Frontal cortex (tissue), 4 donors: ENCODE data around the gene MAML2. TPM values are rescaled to one million over a fixed set of nuclear protein-coding genes. Genes with fewer than 3 reads are reported as not detected.

ENCODE experiments used
- DNase-seq, 2 donors: peaks; one replicate each; pipeline ENCODE4 v3.0.0; 2012; ENCODE audit warnings: low spot score in 2 of 2
- FAIRE-seq: peaks from 2 replicates; lab custom pipeline; 2012; peaks lifted over from hg19 to GRCh38; lab: Jason Lieb, UNC
- total RNA-seq: library from RNA; depleted of rRNA; stranded (reverse); fragments of >200 nt; gene quantifications from one replicate; pipeline ENCODE4 v1.2.3, GENCODE V29; 2014
- donor health status: control.
- donor health status: control.
- donor health status: control.

MAML2 gene
- total RNA-seq, 1 donor from 2014 or later, result 3.3 TPM

- DNase-seq (no peak), FAIRE-seq (no peak)
These were observed 275.8 kb downstream of the MAML2 start for GRCh38 chr11:96067160-96067559.

DNA sequence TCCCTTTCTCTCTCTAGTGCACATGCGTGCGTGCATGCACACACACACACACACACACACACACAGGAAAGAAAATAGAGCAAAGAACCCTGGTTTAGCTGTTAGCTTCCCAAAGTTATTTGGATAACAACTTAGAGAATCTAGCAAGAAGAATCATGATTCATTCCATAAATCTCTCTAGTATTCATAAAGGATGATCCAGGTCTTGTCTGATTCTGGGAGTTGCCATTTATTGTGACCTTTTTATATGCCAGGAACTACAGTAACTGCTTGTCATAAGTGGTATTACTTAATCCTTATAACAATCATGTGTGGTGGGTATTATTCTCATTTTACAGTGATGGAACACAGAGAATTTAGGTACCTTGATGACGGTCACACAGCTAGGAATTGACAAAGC is 277.6 kb downstream of the MAML2 start:
- FAIRE-seq, result no peak
- DNase-seq, result no peak

- FAIRE-seq (no peak), DNase-seq (no peak)
These were observed 279.1 kb downstream of the MAML2 start for GRCh38 chr11:96063886-96064285.

GRCh38 chr11:96063053-96063452 is 279.9 kb downstream of the MAML2 start:
- no peak for DNase-seq
- no peak for FAIRE-seq

- DNase-seq, result no peak
- no peak for FAIRE-seq
These were observed 280.9 kb downstream of the MAML2 start for GRCh38 chr11:96062134-96062533.

DNA sequence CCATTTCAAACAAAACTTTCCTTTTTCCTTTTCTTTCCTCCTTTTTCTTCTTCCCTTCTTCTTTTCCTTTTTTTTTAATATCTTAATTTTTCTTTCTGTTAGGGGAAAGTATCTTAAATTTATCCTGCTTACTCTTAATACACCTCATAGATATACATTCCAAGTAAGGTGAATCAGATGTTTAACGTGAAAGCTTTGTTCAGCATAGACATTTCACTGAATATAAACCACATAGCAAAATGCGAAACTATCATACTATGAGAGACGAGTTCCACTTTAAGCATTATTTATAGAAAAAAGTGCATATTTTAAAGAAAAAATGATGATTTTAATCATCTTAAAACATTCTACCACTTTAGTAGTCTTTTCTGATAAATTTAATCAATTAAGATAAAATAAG is 281.3 kb downstream of the MAML2 start:
- FAIRE-seq (peak; percentile 15), DNase-seq (no peak)

- no peak for DNase-seq
- FAIRE-seq, result no peak
These were observed 281.9 kb downstream of the MAML2 start for GRCh38 chr11:96061069-96061468.

- FAIRE-seq, result no peak
- no peak for DNase-seq
These were observed 285.5 kb downstream of the MAML2 start for GRCh38 chr11:96057502-96057901.

GRCh38 chr11:96056576-96056975 is 286.4 kb downstream of the MAML2 start:
- FAIRE-seq (no peak), DNase-seq (no peak)

DNA sequence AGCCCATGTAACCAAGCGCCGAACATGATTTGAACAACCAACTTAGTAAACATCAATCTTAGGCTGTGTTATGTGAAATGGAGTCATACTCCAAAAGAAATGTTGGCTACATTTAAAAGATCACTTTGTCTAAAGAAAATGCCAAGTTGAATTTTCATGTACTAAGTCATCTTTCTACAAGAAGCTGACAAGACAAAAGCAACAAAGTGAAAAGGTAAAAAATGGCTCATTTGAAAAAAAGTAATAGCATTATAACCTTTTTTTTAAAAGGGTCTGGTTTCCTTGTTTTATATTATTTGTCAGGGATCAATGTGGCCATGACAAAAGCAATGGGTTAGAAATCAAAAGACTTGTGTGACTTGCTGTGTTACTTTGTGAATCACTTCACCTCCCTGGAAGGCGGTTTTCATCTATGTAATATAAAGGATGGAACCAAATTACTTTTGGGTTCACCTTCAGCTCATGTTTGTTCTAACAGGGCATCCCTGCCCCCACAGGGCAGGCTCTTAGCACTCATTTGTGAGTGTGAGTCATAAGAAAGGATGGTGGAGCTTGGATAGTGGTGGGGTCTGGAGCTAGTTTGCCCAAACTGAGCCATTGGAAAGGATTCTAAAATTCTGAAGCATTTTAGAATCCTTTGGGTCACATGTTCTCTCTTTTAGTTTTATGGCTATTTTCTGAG is 287.1 kb downstream of the MAML2 start:
- no peak for FAIRE-seq
- DNase-seq, result no peak

DNA sequence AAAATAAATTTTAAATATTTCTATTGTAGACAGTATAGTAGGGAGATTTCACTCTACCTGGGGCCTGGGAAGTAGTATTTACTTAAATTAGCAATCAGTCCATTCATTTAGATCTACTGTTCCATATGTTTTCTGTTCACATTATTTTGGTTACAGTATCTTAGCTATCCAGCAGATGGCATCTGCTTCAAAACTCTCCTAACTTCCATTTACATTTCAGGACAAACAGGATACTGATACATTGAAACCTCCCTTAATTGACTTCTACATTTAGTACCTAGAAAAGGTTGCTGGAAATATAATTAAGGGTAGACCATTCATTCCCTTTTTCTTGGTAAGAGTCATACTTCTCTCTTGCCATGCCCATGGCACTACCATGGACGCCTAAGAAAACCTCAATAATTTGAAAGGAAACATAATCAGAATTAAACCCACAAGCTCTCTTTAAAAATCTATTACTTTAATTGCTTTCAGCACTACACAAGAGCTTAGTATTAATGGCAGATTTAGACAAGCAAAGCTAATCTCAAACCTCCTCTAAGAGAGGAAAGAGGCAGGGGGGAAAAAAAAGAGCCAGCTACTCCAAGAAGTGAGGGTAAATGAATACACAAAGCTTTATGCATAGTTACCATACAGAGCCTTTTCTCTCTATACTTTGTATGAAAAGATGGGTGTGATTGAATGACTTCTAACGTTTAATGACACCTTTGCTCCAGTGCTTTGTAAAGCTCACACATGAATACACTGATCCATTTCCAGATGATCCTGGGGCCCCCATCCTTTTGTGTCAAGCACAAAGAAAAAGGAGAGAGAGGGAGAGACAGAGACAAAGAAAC is 287.9 kb downstream of the MAML2 start:
- peak; percentile 3 for FAIRE-seq
- DNase-seq, result peak in 1 of 2 donors; percentile 25

- FAIRE-seq (no peak), DNase-seq (no peak)
These were observed 289.9 kb downstream of the MAML2 start for GRCh38 chr11:96052921-96053651.

DNA sequence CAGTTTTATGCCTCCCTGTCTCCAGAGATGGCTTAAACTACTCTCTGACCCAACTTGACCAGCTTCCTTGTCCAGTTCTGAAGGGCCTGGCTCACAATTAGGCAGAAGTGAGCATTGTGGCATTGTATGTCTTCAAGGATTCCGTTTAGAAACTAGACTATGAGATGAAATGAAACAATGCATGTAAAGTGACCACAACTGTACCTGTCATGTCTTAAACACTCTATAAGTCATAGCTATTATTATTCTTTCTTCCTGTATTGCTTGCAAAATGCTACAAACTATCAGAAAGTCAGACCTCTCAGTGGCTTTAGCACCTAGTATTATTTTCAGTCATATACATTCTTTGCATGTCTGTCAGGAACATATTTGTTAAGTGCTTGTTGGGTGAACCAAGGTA is 291.2 kb downstream of the MAML2 start:
- no peak for FAIRE-seq

GRCh38 chr11:96050435-96051182 is 292.4 kb downstream of the MAML2 start:
- DNase-seq (no peak), FAIRE-seq (no peak)

More for the DNA sequence above, 291.2 kb downstream of the MAML2 start:
- no peak for DNase-seq

DNA sequence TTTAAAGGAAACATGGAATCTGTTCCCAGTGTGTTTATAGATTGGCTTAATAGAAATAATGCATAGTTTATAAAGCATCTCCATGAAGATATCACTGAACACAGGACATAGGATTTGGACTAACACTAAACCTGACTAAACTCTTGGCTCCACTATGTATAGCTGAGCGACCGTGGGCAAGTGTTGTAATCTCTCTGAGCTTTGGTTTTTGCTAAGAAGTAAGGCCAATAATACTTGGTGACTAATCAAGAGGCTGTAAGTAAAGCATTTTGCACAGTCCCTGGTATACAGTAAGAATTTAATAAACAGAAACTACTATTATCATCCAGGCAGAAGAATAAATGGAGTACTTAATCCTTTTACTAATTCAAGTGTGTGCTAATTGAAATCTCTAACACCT is 293.6 kb downstream of the MAML2 start:
- DNase-seq (no peak), FAIRE-seq (no peak)

DNA sequence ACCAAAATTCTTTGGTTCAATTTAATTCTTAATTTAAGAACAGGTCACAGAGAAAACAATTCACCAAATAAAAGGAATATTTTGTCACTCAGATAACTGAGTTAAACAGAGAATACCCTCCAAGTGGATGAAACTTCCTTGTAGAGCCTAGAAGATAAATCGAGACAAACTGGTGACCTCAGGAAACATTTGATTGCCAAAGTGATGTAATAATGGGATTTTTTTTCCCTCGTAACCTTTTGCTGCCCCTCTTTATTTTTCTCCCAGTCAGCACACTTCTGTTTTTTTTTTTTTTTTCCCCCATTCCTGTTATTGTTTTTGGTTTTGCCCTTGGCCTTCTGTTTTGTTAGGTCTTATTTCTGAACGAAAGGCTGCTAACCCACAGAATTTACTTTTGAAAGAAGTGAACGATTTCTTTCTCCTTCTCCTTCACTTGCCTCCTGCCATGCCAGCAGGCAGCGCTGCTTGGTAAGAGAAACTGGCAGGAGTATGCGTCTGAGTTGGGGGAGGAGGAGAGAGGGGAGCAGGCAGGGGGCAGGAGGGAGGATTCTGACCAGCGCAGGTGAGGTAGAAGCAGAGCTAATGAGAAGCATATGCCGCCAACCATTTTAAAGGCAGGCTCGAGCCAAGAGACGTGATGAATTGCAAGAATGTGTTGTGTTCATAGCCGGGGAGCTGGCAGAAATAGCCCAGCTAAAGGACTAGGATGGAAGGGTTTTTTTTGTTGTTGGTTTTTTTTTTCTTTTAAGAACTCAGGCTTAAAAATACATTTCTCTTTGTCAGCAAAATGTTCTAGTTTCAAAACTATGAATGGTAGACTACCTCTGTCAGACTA is 297.2 kb downstream of the MAML2 start:
- FAIRE-seq (no peak), DNase-seq (peak in 1 of 2 donors; percentile 28)

DNA sequence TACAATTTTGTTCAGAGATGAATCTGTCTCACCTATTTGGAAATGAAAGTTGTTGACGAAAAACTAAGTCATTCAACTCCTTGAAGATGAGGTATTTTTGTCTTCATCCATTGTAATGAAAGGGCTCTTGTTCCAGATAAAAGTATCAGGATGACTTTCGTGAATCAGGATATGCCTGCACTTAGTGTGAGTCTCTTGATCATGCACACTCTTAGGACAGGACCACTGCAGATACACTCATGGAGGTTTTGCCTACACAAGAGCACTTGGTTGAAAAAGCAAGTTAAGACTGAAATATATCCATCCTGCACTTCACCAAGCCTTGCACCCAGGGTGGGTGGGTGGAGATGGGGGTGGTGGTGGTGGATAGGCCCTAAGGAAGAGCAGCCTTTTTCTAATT is 298.2 kb downstream of the MAML2 start:
- no peak for DNase-seq
- no peak for FAIRE-seq

GRCh38 chr11:96044311-96044710 is 298.7 kb downstream of the MAML2 start:
- FAIRE-seq (no peak), DNase-seq (no peak)

DNA sequence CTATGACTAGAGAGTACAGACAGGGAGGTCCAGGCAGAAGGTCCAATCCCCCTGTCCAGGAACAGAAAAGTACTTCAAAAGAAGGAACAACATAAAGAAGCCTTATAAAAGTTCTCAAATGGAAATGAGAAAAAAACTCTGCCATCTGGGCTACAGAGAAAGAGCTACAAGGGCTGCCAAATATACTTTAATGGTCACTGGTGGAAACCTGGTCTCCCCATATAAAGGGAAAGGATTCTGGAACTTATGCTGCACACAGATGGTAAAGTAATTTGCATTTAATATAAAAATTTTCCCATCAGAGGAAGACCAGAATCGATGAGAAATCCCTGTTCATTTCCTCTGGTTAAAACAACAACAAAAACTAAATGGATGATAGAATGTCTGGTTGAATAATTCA is 299.7 kb downstream of the MAML2 start:
- DNase-seq (no peak), FAIRE-seq (no peak)
